HepG2 (cell line): ENCODE data around the gene KRI1. TPM values are rescaled to one million over a fixed set of nuclear protein-coding genes. Genes with fewer than 3 reads are reported as not detected.

ENCODE experiments used
- ARID2 ChIP-seq: sonication (generic); formaldehyde crosslinking; IDR thresholded peaks from 2 replicates; pipeline ENCODE4 v1.8.1; 2022; ENCODE audit warnings: mild to moderate bottlenecking, missing genetic modification reagents, borderline replicate concordance
- ATRX ChIP-seq: sonication (generic); formaldehyde crosslinking; IDR thresholded peaks from 2 replicates; pipeline ENCODE4 v1.4.0; 2020; ENCODE audit warnings: missing genetic modification reagents, borderline replicate concordance
- DMAP1 ChIP-seq: IDR thresholded peaks from 2 replicates; pipeline ENCODE4 v1.6.1; 2016
- HDAC1 ChIP-seq: sonication (generic); formaldehyde crosslinking; IDR thresholded peaks from 2 replicates; pipeline ENCODE4 v1.5.1; 2020; ENCODE audit warnings: mild to moderate bottlenecking, missing genetic modification reagents
- NFYB ChIP-seq: sonication (generic); formaldehyde crosslinking; IDR thresholded peaks from 2 replicates; pipeline ENCODE4 v1.4.0; 2020; ENCODE audit warnings: missing genetic modification reagents
- PCBP2 ChIP-seq: fragments of 200-400 bp; formaldehyde crosslinking; optimal IDR thresholded peaks from 2 replicates; pipeline ENCODE3; 2018; ENCODE audit warnings: low read length, low read depth; ENCODE audit not compliant: poor library complexity, severe bottlenecking
- SOX6 ChIP-seq, 2 experiments: fragments of 450-650 bp in 1 of 2; sonication (generic) in 1 of 2; formaldehyde crosslinking in 1 of 2; IDR thresholded peaks; 2 replicates each; pipeline versions ENCODE4 v1.4.0 to v1.6.1; 2017 to 2020; ENCODE audit warnings: antibody characterized with exemption in 1 of 2, mild to moderate bottlenecking in 1 of 2, missing genetic modification reagents in 1 of 2
- SP1 ChIP-seq, 2 experiments: fragments of 450-650 bp in 1 of 2; sonication (generic) in 1 of 2; formaldehyde crosslinking in 1 of 2; IDR thresholded peaks; 2 replicates each; pipeline versions ENCODE4 v1.4.0 to v1.6.1; 2016 to 2020; ENCODE audit warnings: missing genetic modification reagents in 1 of 2
- SP5 ChIP-seq: IDR thresholded peaks from 2 replicates; pipeline ENCODE4 v1.6.1; 2016; ENCODE audit warnings: low read depth, borderline replicate concordance
- U2AF1 ChIP-seq: fragments of 200-400 bp; formaldehyde crosslinking; optimal IDR thresholded peaks from 2 replicates; pipeline ENCODE3; 2017; ENCODE audit warnings: mild to moderate bottlenecking, low read depth, low read length
- YY1 ChIP-seq: IDR thresholded peaks from 2 replicates; pipeline ENCODE4 v1.6.1; 2011; ENCODE audit warnings: low read length, low read depth, moderate library complexity, mild to moderate bottlenecking; ENCODE audit not compliant: insufficient read depth, insufficient replicate concordance
- ZNF235 ChIP-seq: sonication (generic); formaldehyde crosslinking; IDR thresholded peaks from 2 replicates; pipeline ENCODE4 v1.8.1; 2023; ENCODE audit warnings: mild to moderate bottlenecking, missing genetic modification reagents, borderline replicate concordance
- ZNF251 ChIP-seq: sonication (generic); formaldehyde crosslinking; IDR thresholded peaks from 2 replicates; pipeline ENCODE4 v1.9.0; 2021; ENCODE audit warnings: mild to moderate bottlenecking, missing genetic modification reagents
- ZNF431 ChIP-seq: sonication (generic); formaldehyde crosslinking; IDR thresholded peaks from 2 replicates; pipeline ENCODE4 v1.9.0; 2022; ENCODE audit warnings: missing genetic modification reagents, low read depth, mild to moderate bottlenecking, borderline replicate concordance
- ZSCAN12 ChIP-seq: sonication (generic); formaldehyde crosslinking; IDR thresholded peaks from 2 replicates; pipeline ENCODE4 v1.9.0; 2021; ENCODE audit warnings: mild to moderate bottlenecking, missing genetic modification reagents
- ZSCAN30 ChIP-seq: sonication (generic); formaldehyde crosslinking; IDR thresholded peaks from 2 replicates; pipeline ENCODE4 v1.5.0; 2020; ENCODE audit warnings: mild to moderate bottlenecking, missing genetic modification reagents
- polyA plus RNA-seq, 8 experiments: library from polyadenylated mRNA; depleted of rRNA in 3 of 8; stranded (reverse) in 7 of 8; unstranded in 1 of 8; fragments of >200 nt; fragmentation: Illumina TruSeq in 4 of 8; extraction: Trizol in 4 of 8; gene quantifications; 2 replicates each; pipeline versions ENCODE4 v1.2.1 to v1.2.3, GENCODE V29; 2011 to 2016; ENCODE audit warnings: low read depth in 4 of 8, missing spikeins in 1 of 8, mixed read lengths in 1 of 8; ENCODE audit not compliant: insufficient read depth in 1 of 8
- total RNA-seq, 5 experiments: library from RNA; depleted of rRNA; stranded (reverse); fragments of >200 nt; fragmentation: Illumina TruSeq; extraction: Trizol; gene quantifications; 2 replicates each; pipeline ENCODE4 v1.2.3, GENCODE V29; 2016; ENCODE audit warnings: low read depth in 1 of 5
- TF ChIP-seq, protein P1 (sequence below): sonication (generic); formaldehyde crosslinking; IDR thresholded peaks from 2 replicates; pipeline ENCODE4 v1.5.0; 2020; ENCODE audit warnings: mild to moderate bottlenecking, missing genetic modification reagents, borderline replicate concordance
- TF ChIP-seq, protein P2 (sequence below): sonication (generic); formaldehyde crosslinking; IDR thresholded peaks from 2 replicates; pipeline ENCODE4 v1.5.1; 2020; ENCODE audit warnings: mild to moderate bottlenecking, missing genetic modification reagents, moderate library complexity
- TF ChIP-seq, protein P3 (sequence below): sonication (generic); formaldehyde crosslinking; IDR thresholded peaks from 2 replicates; pipeline ENCODE4 v1.5.0; 2020; ENCODE audit warnings: mild to moderate bottlenecking, missing genetic modification reagents, moderate library complexity

KRI1 gene
- total and polyA plus RNA-seq, 2 of the 13 experiments (the other 11 are each of a cell fraction or from before 2014, with no cell fraction given), result 9.1 to 11.7 TPM

DNA sequence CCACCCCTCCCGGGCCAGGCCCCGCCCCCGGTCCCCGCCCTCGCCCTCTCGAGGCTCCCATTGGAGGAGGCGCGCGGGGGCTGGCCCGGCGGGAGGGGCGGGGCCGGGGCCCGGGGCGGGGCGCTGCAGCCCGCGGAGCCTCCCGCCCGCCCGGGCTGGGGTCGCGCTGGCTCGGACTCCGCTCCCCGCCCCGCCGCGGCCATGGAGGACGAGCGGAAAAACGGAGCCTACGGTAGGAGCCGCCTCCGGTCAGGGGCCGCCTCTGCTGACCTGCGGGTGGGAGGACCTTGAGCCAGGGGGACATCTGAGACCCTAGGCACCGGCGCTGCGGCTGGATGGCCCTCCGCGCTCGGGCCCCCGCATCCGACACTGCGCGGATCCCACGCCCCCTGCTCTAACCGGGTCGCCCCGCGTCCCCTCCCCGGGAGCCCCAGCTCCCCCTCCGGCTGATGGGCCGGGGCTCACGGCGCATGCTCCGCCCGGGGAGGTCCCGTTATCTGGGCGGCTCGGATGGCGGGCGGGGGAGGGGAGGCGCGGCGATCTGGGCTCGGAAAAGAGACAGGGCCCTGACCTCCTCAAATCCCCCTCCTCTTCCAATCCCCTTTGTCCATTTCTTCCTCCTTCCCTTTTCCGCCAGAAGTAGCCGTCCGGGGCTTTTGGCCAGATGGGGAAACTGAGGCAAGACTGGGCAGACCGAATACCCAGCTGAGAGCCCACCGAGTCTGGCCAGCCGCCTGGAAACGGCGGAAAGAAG is 36.7 kb upstream of the KRI1 start (continued):
- no peak for TF ChIP-seq SP1 (IDR thresholded peaks at IDR 0.05)
- TF ChIP-seq SP1 (CRISPR knock-in tag; IDR thresholded peaks at IDR 0.05), result 0 out of 2 replicates have a peak, but pooled peaks have one; percentile 24
- TF ChIP-seq, protein P1, sequence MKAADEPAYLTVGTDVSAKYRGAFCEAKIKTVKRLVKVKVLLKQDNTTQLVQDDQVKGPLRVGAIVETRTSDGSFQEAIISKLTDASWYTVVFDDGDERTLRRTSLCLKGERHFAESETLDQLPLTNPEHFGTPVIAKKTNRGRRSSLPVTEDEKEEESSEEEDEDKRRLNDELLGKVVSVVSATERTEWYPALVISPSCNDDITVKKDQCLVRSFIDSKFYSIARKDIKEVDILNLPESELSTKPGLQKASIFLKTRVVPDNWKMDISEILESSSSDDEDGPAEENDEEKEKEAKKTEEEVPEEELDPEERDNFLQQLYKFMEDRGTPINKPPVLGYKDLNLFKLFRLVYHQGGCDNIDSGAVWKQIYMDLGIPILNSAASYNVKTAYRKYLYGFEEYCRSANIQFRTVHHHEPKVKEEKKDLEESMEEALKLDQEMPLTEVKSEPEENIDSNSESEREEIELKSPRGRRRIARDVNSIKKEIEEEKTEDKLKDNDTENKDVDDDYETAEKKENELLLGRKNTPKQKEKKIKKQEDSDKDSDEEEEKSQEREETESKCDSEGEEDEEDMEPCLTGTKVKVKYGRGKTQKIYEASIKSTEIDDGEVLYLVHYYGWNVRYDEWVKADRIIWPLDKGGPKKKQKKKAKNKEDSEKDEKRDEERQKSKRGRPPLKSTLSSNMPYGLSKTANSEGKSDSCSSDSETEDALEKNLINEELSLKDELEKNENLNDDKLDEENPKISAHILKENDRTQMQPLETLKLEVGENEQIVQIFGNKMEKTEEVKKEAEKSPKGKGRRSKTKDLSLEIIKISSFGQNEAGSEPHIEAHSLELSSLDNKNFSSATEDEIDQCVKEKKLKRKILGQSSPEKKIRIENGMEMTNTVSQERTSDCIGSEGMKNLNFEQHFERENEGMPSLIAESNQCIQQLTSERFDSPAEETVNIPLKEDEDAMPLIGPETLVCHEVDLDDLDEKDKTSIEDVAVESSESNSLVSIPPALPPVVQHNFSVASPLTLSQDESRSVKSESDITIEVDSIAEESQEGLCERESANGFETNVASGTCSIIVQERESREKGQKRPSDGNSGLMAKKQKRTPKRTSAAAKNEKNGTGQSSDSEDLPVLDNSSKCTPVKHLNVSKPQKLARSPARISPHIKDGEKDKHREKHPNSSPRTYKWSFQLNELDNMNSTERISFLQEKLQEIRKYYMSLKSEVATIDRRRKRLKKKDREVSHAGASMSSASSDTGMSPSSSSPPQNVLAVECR, result peak; percentile 77
- TF ChIP-seq ZNF431 (CRISPR knock-in tag), result no peak
- no peak for TF ChIP-seq PCBP2
- TF ChIP-seq SP5 (CRISPR knock-in tag), result peak; percentile 33; the same call in 1 of the 2 replicates
- 0 out of 2 replicates have a peak, but pooled peaks have one; percentile 35 for TF ChIP-seq ZNF235 (CRISPR knock-in tag)
- TF ChIP-seq ATRX, result no peak
- no peak for TF ChIP-seq ZNF251
- TF ChIP-seq, protein P2, sequence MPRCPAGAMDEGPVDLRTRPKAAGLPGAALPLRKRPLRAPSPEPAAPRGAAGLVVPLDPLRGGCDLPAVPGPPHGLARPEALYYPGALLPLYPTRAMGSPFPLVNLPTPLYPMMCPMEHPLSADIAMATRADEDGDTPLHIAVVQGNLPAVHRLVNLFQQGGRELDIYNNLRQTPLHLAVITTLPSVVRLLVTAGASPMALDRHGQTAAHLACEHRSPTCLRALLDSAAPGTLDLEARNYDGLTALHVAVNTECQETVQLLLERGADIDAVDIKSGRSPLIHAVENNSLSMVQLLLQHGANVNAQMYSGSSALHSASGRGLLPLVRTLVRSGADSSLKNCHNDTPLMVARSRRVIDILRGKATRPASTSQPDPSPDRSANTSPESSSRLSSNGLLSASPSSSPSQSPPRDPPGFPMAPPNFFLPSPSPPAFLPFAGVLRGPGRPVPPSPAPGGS (CRISPR knock-in tag), result 0 out of 2 replicates have a peak, but pooled peaks have one; percentile 10
- TF ChIP-seq ARID2 (CRISPR knock-in tag), result no peak
- TF ChIP-seq ZSCAN12 (CRISPR knock-in tag), result peak; percentile 40; the same call in 1 of the 2 replicates
- TF ChIP-seq HDAC1, result peak; percentile 54
- TF ChIP-seq, protein P3, sequence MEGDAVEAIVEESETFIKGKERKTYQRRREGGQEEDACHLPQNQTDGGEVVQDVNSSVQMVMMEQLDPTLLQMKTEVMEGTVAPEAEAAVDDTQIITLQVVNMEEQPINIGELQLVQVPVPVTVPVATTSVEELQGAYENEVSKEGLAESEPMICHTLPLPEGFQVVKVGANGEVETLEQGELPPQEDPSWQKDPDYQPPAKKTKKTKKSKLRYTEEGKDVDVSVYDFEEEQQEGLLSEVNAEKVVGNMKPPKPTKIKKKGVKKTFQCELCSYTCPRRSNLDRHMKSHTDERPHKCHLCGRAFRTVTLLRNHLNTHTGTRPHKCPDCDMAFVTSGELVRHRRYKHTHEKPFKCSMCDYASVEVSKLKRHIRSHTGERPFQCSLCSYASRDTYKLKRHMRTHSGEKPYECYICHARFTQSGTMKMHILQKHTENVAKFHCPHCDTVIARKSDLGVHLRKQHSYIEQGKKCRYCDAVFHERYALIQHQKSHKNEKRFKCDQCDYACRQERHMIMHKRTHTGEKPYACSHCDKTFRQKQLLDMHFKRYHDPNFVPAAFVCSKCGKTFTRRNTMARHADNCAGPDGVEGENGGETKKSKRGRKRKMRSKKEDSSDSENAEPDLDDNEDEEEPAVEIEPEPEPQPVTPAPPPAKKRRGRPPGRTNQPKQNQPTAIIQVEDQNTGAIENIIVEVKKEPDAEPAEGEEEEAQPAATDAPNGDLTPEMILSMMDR (CRISPR knock-in tag), result 0 out of 2 replicates have a peak, but pooled peaks have one; percentile 7
- TF ChIP-seq YY1, result peak; percentile 23
- TF ChIP-seq SOX6 (IDR thresholded peaks at IDR 0.05), result no peak
- no peak for TF ChIP-seq SOX6 (CRISPR knock-in tag; IDR thresholded peaks at IDR 0.05)
- TF ChIP-seq DMAP1 (CRISPR knock-in tag), result 0 out of 2 replicates have a peak, but pooled peaks have one; percentile 29
- 0 out of 2 replicates have a peak, but pooled peaks have one; percentile 15 for TF ChIP-seq NFYB (CRISPR knock-in tag)
- no peak for TF ChIP-seq ZSCAN30 (CRISPR knock-in tag)
- no peak for TF ChIP-seq U2AF1
